ENCODE data around the gene RNF217.

DNA sequence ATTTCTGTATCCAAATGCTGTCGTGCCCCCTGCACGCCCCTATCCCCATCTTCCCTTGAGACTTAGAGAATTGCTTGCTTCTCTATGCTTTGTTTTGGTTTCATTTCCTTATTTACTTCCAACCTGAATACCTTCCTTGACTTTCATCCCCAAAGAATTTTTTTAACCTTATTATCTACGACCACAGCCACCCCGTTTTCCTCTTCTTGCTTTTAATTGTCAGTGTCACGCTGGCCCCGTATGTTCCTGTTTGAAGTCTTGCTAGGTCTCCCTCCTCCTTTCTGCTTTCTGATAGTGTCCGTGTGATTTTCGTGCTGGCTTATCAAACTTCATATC is 40.1 kb downstream of the RNF217 start:
- TF ChIP-seq SIN3A (IDR thresholded peaks at IDR 0.05; ENCODE audit: borderline replicate concordance, insufficient read depth, low read depth, low read length), result no peak
- no peak for TF ChIP-seq CTCF (IDR thresholded peaks at IDR 0.05)
- TF ChIP-seq REST (IDR thresholded peaks at IDR 0.05; ENCODE audit: insufficient read depth in 1 of 2, low read depth in 2 of 2, low read length in 1 of 2), result no peak
